SJCRH30 (cell line): Measurements from ENCODE around the gene SENP3. TPM values are rescaled to one million over a fixed set of nuclear protein-coding genes. Genes with fewer than 3 reads are reported as not detected.

Experiments
- total RNA-seq: library from RNA; depleted of rRNA; stranded (reverse); fragments of >200 nt; shearing (Covaris generic); gene quantifications from 2 replicates; pipeline ENCODE4 v1.2.3, GENCODE V29; 2014; rRNA removed

The SENP3 gene
- total RNA-seq, 1 experiment from 2014 or later = 63.8 TPM

Other genes with a start within 250 kb of the SENP3 start
- gene GPS2, start 246.6 kb upstream of the SENP3 start, total RNA-seq = 32.2 and 39.7 TPM in 2 replicates
- gene NEURL4, start 232.6 kb upstream of the SENP3 start, total RNA-seq = 18.7 and 19.7 TPM in 2 replicates
- gene ACAP1, start 225.4 kb upstream of the SENP3 start, total RNA-seq = 0.20 and 0.67 TPM in 2 replicates
- 1.7 and 2.6 TPM in 2 replicates for gene KCTD11, start 209.8 kb upstream of the SENP3 start, total RNA-seq
- gene TMEM95, start 206.8 kb upstream of the SENP3 start, total RNA-seq = not detected in 2 replicates
- gene TNK1, start 180.8 kb upstream of the SENP3 start, total RNA-seq = not detected in 2 replicates
- 5.9 and 6.7 TPM in 2 replicates for gene PLSCR3, start 167.4 kb upstream of the SENP3 start, total RNA-seq
- 62.4 and 71.8 TPM in 2 replicates for gene TMEM256, start 157.8 kb upstream of the SENP3 start, total RNA-seq
- 5.0 and 6.8 TPM in 2 replicates for gene NLGN2, start 154.1 kb upstream of the SENP3 start, total RNA-seq
- not detected in 2 replicates for gene SPEM1, start 141.6 kb upstream of the SENP3 start, total RNA-seq
- not detected in 2 replicates for gene SPEM2, start 136.3 kb upstream of the SENP3 start, total RNA-seq
- not detected in 2 replicates for gene SPEM3, start 133.1 kb upstream of the SENP3 start, total RNA-seq
- 0.10 and 0.53 TPM in 2 replicates for gene TMEM102, start 126.5 kb upstream of the SENP3 start, total RNA-seq
- 4.0 and 5.0 TPM in 2 replicates for gene FGF11, start 122.4 kb upstream of the SENP3 start, total RNA-seq
- gene CHRNB1, start 116.9 kb upstream of the SENP3 start, total RNA-seq = 33.3 and 36.9 TPM in 2 replicates
- gene ZBTB4, start 82.3 kb upstream of the SENP3 start, total RNA-seq = 4.7 and 5.3 TPM in 2 replicates
- not detected in 2 replicates for gene SLC35G6, start 80.5 kb upstream of the SENP3 start, total RNA-seq
- gene POLR2A, start 77.6 kb upstream of the SENP3 start, total RNA-seq = 27.7 and 32.0 TPM in 2 replicates
- not detected in 2 replicates for gene TNFSF12, start 12.9 kb upstream of the SENP3 start, total RNA-seq
- 0.40 and 0.41 TPM in 2 replicates for gene TNFSF13, start 3.2 kb upstream of the SENP3 start, total RNA-seq
- gene CD68, start 17.7 kb downstream of the SENP3 start, total RNA-seq = 0.18 TPM in 1 of 2 replicates, not detected in the other
- 44.1 and 49.9 TPM in 2 replicates for gene MPDU1, start 21.9 kb downstream of the SENP3 start, total RNA-seq
- gene SOX15, start 28.2 kb downstream of the SENP3 start, total RNA-seq = 0.10 and 0.30 TPM in 2 replicates
- gene FXR2, start 53.0 kb downstream of the SENP3 start, total RNA-seq = 30.2 and 30.6 TPM in 2 replicates
- 17.3 and 17.6 TPM in 2 replicates for gene SAT2, start 65.9 kb downstream of the SENP3 start, total RNA-seq
- gene SHBG, start 68.2 kb downstream of the SENP3 start, total RNA-seq = 0.14 and 0.38 TPM in 2 replicates
- gene ATP1B2, start 89.0 kb downstream of the SENP3 start, total RNA-seq = 0.04 and 0.10 TPM in 2 replicates
- 37.8 and 39.5 TPM in 2 replicates for gene TP53, start 125.6 kb downstream of the SENP3 start, total RNA-seq
- gene WRAP53, start 126.6 kb downstream of the SENP3 start, total RNA-seq = 14.9 and 15.6 TPM in 2 replicates
- 3.5 and 4.1 TPM in 2 replicates for gene EFNB3, start 143.3 kb downstream of the SENP3 start, total RNA-seq
- not detected in 2 replicates for gene DNAH2, start 155.8 kb downstream of the SENP3 start, total RNA-seq